ENCODE data around the gene ANKMY1. TPM values are rescaled to one million over a fixed set of nuclear protein-coding genes. Genes with fewer than 3 reads are reported as not detected.
A peak's percentile ranks its signal among the peaks of the same experiment; 100 is the strongest.

Gene ANKMY1
- total RNA-seq, 2 donors from 2014 or later: 12.3 to 18.1 TPM

DNA sequence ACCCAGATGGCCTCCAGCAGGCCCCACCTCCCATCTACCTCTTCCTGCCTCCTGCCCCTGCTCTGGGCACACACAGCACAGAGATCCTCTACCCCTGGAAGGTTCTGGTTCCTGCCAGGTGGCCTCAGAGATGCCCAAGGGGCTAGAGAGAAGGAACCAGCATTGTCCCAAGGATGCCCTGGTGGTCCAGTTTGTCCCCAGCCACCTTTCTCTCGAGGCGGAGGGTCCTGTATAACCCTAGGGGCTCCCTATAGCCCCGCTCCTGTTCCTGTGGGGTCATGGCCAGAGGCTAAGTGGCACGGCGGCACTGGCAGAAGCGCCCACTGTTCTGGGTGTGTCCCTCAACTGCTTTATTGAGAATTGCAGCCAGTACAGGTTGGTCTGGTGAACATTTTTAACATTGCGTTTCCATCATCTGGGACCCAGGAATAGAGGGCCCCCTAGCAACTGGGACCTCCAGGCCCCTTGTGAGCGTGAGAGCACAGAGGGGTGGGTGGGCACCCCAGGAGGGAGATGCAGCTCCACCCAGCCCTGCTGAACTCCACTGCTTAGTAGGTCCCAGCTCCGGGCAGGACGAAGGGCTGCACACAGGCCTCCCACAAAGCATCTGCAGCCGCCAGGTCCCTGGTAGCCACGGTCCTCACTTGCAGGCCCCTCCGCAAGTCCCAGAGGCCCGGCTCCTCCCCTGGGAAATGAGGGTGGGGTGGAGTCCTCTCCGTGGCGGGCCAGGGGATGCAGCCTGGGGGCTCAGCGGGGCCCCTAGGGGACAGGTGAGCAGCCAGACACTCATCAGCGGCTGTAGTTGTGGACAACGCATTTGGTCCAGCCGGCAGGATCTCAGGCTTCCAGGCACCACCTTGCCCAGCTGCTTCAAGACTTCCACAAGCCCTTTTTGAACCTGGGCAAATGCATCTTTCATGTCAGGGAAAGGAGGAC is 89.2 kb downstream of the ANKMY1 start:
- no peaks in the 10 kb centered on the region for H3K9me3 ChIP-seq
- DNase-seq: peak; percentile 10
- no peak overlapping the region for H3K4me3 ChIP-seq
- no peak overlapping the region for H3K9ac ChIP-seq (ENCODE audit: low read depth in 2 of 2, low read length in 2 of 2)
- H3K27ac ChIP-seq: no peak overlapping the region
- H3K36me3 ChIP-seq: no peaks in the 10 kb centered on the region
- TF ChIP-seq, protein P1, sequence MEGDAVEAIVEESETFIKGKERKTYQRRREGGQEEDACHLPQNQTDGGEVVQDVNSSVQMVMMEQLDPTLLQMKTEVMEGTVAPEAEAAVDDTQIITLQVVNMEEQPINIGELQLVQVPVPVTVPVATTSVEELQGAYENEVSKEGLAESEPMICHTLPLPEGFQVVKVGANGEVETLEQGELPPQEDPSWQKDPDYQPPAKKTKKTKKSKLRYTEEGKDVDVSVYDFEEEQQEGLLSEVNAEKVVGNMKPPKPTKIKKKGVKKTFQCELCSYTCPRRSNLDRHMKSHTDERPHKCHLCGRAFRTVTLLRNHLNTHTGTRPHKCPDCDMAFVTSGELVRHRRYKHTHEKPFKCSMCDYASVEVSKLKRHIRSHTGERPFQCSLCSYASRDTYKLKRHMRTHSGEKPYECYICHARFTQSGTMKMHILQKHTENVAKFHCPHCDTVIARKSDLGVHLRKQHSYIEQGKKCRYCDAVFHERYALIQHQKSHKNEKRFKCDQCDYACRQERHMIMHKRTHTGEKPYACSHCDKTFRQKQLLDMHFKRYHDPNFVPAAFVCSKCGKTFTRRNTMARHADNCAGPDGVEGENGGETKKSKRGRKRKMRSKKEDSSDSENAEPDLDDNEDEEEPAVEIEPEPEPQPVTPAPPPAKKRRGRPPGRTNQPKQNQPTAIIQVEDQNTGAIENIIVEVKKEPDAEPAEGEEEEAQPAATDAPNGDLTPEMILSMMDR (IDR thresholded peaks at IDR 0.05): no peak
- H3K27me3 ChIP-seq: no peaks in the 10 kb centered on the region
- no peaks in the 10 kb centered on the region for H3K4me1 ChIP-seq
- intact Hi-C loops (cut with DNase I): no loop called here

DNA sequence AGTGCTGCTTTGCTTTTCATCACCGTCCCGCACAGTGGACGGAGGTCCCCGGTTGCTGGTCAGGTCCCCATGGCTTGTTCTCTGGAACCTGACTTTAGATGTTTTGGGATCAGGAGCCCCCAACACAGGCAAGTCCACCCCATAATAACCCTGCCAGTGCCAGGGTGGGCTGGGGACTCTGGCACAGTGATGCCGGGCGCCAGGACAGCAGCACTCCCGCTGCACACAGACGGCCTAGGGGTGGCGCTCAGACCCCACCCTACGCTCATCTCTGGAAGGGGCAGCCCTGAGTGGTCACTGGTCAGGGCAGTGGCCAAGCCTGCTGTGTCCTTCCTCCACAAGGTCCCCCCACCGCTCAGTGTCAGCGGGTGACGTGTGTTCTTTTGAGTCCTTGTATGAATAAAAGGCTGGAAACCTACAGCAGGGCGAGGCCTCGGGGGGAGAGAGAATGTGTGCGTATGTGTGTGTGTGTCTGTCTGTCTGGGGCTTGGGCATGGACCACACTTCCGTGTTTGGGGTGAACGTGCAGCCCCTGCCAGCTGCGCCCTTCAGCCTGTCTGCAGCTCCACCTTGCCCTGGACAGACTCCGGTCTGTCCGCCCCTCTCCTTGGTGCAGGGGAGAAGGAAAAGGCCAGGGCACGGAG is 90.0 kb downstream of the ANKMY1 start:
- intact Hi-C loops (cut with DNase I): no loop called here
- no peak overlapping the region for H3K4me3 ChIP-seq
- DNase-seq: peak; percentile 13
- TF ChIP-seq, protein P1 (IDR thresholded peaks at IDR 0.05): no peak
- no peaks in the 10 kb centered on the region for H3K27me3 ChIP-seq
- H3K9me3 ChIP-seq: no peaks in the 10 kb centered on the region
- no peak overlapping the region for H3K9ac ChIP-seq (ENCODE audit: low read depth in 2 of 2, low read length in 2 of 2)
- H3K4me1 ChIP-seq: no peaks in the 10 kb centered on the region
- H3K27ac ChIP-seq: no peak overlapping the region
- H3K36me3 ChIP-seq: no peaks in the 10 kb centered on the region

DNA sequence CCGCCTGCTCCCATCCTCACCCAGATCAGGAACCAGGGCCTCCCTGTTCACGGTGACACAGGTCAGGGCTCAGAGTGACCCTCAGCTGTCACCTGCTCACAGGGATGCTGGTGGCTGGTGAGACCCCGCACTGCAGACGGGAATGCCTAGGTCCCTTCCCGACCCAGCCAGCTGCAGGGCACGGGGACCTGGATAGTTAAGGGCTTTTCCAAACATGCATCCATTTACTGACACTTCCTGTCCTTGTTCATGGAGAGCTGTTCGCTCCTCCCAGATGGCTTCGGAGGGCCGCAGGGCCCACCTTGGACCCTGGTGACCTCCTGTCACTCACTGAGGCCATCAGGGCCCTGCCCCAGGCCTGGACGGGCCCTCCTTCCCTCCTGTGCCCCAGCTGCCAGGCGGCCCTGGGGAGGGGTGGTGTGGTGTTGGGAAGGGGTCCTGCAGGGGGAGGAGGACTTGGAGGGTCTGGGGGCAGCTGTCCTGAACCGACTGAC is 90.6 kb downstream of the ANKMY1 start:
- no peaks in the 10 kb centered on the region for H3K4me1 ChIP-seq
- no peak overlapping the region for H3K9ac ChIP-seq (ENCODE audit: low read depth in 2 of 2, low read length in 2 of 2)
- intact Hi-C loops (cut with DNase I): no loop called here
- no peak for DNase-seq
- TF ChIP-seq, protein P1 (IDR thresholded peaks at IDR 0.05): no peak
- no peaks in the 10 kb centered on the region for H3K36me3 ChIP-seq
- H3K27ac ChIP-seq: no peak overlapping the region
- H3K9me3 ChIP-seq: no peaks in the 10 kb centered on the region
- no peaks in the 10 kb centered on the region for H3K27me3 ChIP-seq
- H3K4me3 ChIP-seq: no peak overlapping the region

DNA sequence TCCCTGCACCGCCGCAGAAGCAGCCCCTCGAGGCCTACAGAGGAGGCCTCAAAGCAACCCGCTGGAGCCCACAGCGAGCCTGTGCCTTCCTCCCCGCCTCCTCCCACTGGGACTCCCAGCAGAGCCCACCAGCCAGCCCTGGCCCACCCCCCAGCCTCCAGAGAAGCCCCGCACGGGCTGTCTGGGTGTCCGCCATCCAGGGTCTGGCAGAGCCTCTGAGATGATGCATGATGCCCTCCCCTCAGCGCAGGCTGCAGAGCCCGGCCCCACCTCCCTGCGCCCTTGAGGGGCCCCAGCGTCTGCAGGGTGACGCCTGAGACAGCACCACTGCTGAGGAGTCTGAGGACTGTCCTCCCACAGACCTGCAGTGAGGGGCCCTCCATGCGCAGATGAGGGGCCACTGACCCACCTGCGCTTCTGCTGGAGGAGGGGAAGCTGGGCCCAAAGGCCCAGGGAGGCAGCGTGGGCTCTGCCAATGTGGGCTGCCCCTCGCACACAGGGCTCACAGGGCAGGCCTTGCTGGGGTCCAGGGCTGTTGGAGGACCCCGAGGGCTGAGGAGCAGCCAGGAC is 91.1 kb downstream of the ANKMY1 start:
- H3K36me3 ChIP-seq: no peaks in the 10 kb centered on the region
- H3K9me3 ChIP-seq: no peaks in the 10 kb centered on the region
- H3K4me1 ChIP-seq: no peaks in the 10 kb centered on the region
- no peak overlapping the region for H3K27ac ChIP-seq
- intact Hi-C loops (cut with DNase I): no loop called here
- TF ChIP-seq, protein P1 (IDR thresholded peaks at IDR 0.05): no peak
- no peak overlapping the region for H3K4me3 ChIP-seq
- H3K27me3 ChIP-seq: no peaks in the 10 kb centered on the region
- H3K9ac ChIP-seq (ENCODE audit: low read depth in 2 of 2, low read length in 2 of 2): no peak overlapping the region
- DNase-seq: no peak

DNA sequence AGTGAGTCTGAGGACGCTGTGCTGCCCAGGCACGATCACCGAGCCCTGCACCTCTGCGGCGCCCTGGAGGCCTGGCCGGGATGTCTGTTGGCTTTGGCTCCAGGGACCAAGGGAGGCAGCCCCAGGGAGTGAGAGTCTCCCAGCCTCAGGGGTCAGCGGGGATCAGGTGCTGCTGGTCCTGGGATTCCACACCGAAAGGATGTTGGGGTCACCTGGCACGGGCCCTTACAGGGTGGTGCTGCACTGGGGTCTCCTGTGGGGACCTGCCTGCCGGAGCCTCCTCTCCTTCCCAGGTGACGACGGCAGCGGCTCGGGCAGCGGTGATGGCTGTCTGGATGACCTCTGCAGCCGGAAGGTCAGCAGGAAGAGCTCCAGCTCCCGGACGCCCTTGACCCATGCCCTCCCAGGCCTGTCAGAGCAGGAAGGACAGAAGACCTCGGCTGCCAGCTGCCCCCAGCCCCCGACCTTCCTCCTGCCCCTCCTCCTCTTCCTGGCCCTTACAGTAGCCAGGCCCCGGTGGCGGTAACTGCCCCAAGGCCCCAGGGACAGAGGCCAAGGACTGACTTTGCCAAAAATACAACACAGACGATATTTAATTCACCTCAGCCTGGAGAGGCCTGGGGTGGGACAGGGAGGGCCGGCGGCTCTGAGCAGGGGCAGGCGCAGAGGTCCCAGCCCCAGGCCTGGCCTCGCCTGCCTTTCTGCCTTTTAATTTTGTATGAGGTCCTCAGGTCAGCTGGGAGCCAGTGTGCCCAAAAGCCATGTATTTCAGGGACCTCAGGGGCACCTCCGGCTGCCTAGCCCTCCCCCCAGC is 91.8 kb downstream of the ANKMY1 start:
- Histone ChIP-seq H3K27me3 (no peaks in the 10 kb centered on the region), H3K4me1 (no peaks in the 10 kb centered on the region), H3K27ac (no peak overlapping the region), H3K9ac (ENCODE audit: low read depth in 2 of 2, low read length in 2 of 2) (no peak overlapping the region), H3K4me3 (no peak overlapping the region), H3K9me3 (no peaks in the 10 kb centered on the region), H3K36me3 (no peaks in the 10 kb centered on the region)
- TF ChIP-seq, protein P1 (IDR thresholded peaks at IDR 0.05): no peak
- DNase-seq: no peak
- intact Hi-C loops (cut with DNase I): no loop called here

Measured in colonic mucosa (tissue), 4 donors.